ENCODE results near the gene PEX7.
A peak's percentile ranks its signal among the peaks of the same experiment; 100 is the strongest.

The PEX7 gene

GRCh38 chr6:136774228-136775041 is 48.0 kb upstream of the PEX7 start:
- no peak for TF ChIP-seq POLR2AphosphoS5 (IDR thresholded peaks at IDR 0.05; ENCODE audit: low read depth)
- TF ChIP-seq CTCF (IDR thresholded peaks at IDR 0.05; ENCODE audit: insufficient read depth, low read length) = no peak
- no peak for TF ChIP-seq GABPA (IDR thresholded peaks at IDR 0.05; ENCODE audit: low read depth)
- no peak for TF ChIP-seq REST (IDR thresholded peaks at IDR 0.05; ENCODE audit: insufficient replicate concordance, low read depth)
- TF ChIP-seq SPI1 (IDR thresholded peaks at IDR 0.05; ENCODE audit: borderline replicate concordance, low read depth) = no peak
- DNase-seq (ENCODE audit: low read depth in 1 of 2, low spot score in 1 of 2) = peak in 1 of 2 experiments; percentile 64
- Histone ChIP-seq H3K27me3 (ENCODE audit: insufficient read depth, poor library complexity, severe bottlenecking) (no peaks in the 10 kb centered on the region), H3K4me3 (replicated peaks; ENCODE audit: insufficient read depth, low read length) (no peak overlapping the region), H3K27ac (replicated peaks) (peak overlapping the region; percentile 66)

DNA sequence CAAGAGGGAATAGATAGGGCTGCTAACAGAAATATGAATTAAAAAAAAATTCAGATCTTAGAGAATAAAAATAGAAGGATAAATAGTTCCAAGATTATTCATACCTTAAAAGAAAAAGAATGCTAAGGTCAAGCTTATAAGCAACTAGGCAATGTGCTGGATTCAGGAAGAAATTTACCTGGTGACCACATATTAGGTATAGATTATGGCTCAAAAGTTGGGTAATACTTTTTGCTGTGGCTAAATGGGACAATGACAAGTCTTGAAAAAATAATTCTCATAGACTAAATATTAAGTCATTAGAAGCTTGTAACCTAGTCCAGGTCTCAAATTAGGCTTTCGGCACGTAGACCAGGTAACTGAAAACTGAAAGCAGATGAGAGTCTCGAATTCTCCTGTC is 47.3 kb upstream of the PEX7 start:
- no peak for TF ChIP-seq POLR2AphosphoS5 (IDR thresholded peaks at IDR 0.05; ENCODE audit: low read depth)
- TF ChIP-seq REST (IDR thresholded peaks at IDR 0.05; ENCODE audit: insufficient replicate concordance, low read depth) = no peak
- no peak for TF ChIP-seq SPI1 (IDR thresholded peaks at IDR 0.05; ENCODE audit: borderline replicate concordance, low read depth)
- no peak for DNase-seq (ENCODE audit: low read depth in 1 of 2, low spot score in 1 of 2)
- H3K27me3 ChIP-seq (ENCODE audit: insufficient read depth, poor library complexity, severe bottlenecking) = no peaks in the 10 kb centered on the region
- peak overlapping the region; percentile 66 for H3K27ac ChIP-seq (replicated peaks)
- no peak overlapping the region for H3K4me3 ChIP-seq (replicated peaks; ENCODE audit: insufficient read depth, low read length)

- Histone ChIP-seq H3K27ac (replicated peaks) (peak overlapping the region; percentile 66), H3K27me3 (ENCODE audit: insufficient read depth, poor library complexity, severe bottlenecking) (no peaks in the 10 kb centered on the region), H3K4me3 (replicated peaks; ENCODE audit: insufficient read depth, low read length) (no peak overlapping the region)
- DNase-seq (ENCODE audit: low read depth in 1 of 2, low spot score in 1 of 2) = no peak
- TF ChIP-seq REST (IDR thresholded peaks at IDR 0.05; ENCODE audit: insufficient replicate concordance, low read depth) = no peak
- TF ChIP-seq POLR2AphosphoS5 (IDR thresholded peaks at IDR 0.05; ENCODE audit: low read depth) = no peak
- TF ChIP-seq GABPA (IDR thresholded peaks at IDR 0.05; ENCODE audit: low read depth) = no peak
- TF ChIP-seq CTCF (IDR thresholded peaks at IDR 0.05; ENCODE audit: insufficient read depth, low read length) = no peak
- no peak for TF ChIP-seq SPI1 (IDR thresholded peaks at IDR 0.05; ENCODE audit: borderline replicate concordance, low read depth)
Observed at GRCh38 chr6:136775548-136775947, 46.8 kb upstream of the PEX7 start.
